Measurements from ENCODE around the gene FSTL1.

Gene FSTL1

GRCh38 chr3:120462409-120462959 is 11.7 kb upstream of the FSTL1 start:
- DNase-seq: no peak

- no peak for DNase-seq
These were observed 10.6 kb upstream of the FSTL1 start for GRCh38 chr3:120461416-120461815.

GRCh38 chr3:120460862-120461261 is 10.1 kb upstream of the FSTL1 start:
- no peak for DNase-seq

GRCh38 chr3:120460181-120460790 is 9.5 kb upstream of the FSTL1 start:
- DNase-seq: no peak

GRCh38 chr3:120459196-120459595 is 8.4 kb upstream of the FSTL1 start:
- no peak for DNase-seq

- no peak for DNase-seq
These were observed 7.0 kb upstream of the FSTL1 start for GRCh38 chr3:120457827-120458226.

GRCh38 chr3:120454076-120454689 is 3.4 kb upstream of the FSTL1 start:
- DNase-seq: no peak

GRCh38 chr3:120452816-120453215 is 2.0 kb upstream of the FSTL1 start:
- no peak for DNase-seq

- no peak for DNase-seq
These were observed 1.0 kb upstream of the FSTL1 start for GRCh38 chr3:120451806-120452205.

GRCh38 chr3:120451272-120451761 is 525 bp upstream of the FSTL1 start:
- DNase-seq: no peak

GRCh38 chr3:120449701-120450599 is 842 bp downstream of the FSTL1 start:
- peak; percentile 5 for DNase-seq

- no peak for DNase-seq
These were observed 1.5 kb downstream of the FSTL1 start for GRCh38 chr3:120449251-120449650.

- no peak for DNase-seq
These were observed 2.0 kb downstream of the FSTL1 start for GRCh38 chr3:120448756-120449155.

- DNase-seq: no peak
These were observed 3.7 kb downstream of the FSTL1 start for GRCh38 chr3:120446891-120447668.

GRCh38 chr3:120445654-120446053 is 5.1 kb downstream of the FSTL1 start:
- DNase-seq: no peak

- no peak for DNase-seq
These were observed 7.1 kb downstream of the FSTL1 start for GRCh38 chr3:120443626-120444123.

GRCh38 chr3:120442975-120443517 is 7.7 kb downstream of the FSTL1 start:
- DNase-seq: no peak

GRCh38 chr3:120441776-120442175 is 9.0 kb downstream of the FSTL1 start:
- no peak for DNase-seq

- no peak for DNase-seq
These were observed 10.0 kb downstream of the FSTL1 start for GRCh38 chr3:120440762-120441161.

- no peak for DNase-seq
These were observed 10.6 kb downstream of the FSTL1 start for GRCh38 chr3:120440001-120440703.

GRCh38 chr3:120438665-120439370 is 12.0 kb downstream of the FSTL1 start:
- DNase-seq: no peak
